T-helper 2 cell treated with Interferon-gamma antibody and Interleukin-4, amounts not matched to agents 100 ng/mL and 5 ng/mL, for 36 hours (primary cell): ENCODE data around the gene DHRSX. TPM values are rescaled to one million over a fixed set of nuclear protein-coding genes. Genes with fewer than 3 reads are reported as not detected.

Source experiments
- intact Hi-C: fragments of 100-400 bp; cut with micrococcal nuclease; formaldehyde crosslinking; loops from one replicate; pipeline ENCODE4 v1.15.1; 2023
- total RNA-seq: library from RNA; stranded (reverse); gene quantifications from 2 replicates; pipeline ENCODE4 v1.2.3, GENCODE V29; 2022

DHRSX gene
- total RNA-seq, 1 donor from 2014 or later, result 19.1 TPM

GRCh38 chrX:2172359-2172758 is 328.4 kb downstream of the DHRSX start:
- intact Hi-C loops, result no loop called here

Other genes starting within 250 kb of the DHRSX start
- 40.6 and 40.7 TPM in 2 replicates for gene ZBED1, start within 50 bp of the DHRSX start, total RNA-seq
- gene CD99, start 190.3 kb upstream of the DHRSX start, total RNA-seq, result 375 and 387 TPM in 2 replicates